Hair follicular keratinocyte (primary cell): ENCODE measurements around the gene ADAM10. TPM values are rescaled to one million over a fixed set of nuclear protein-coding genes. Genes with fewer than 3 reads are reported as not detected.

ENCODE experiments used
- total RNA-seq: library from RNA; depleted of rRNA; stranded (reverse); fragments of >200 nt; gene quantifications from 2 replicates; pipeline ENCODE4 v1.2.3, GENCODE V29; 2015

ADAM10 gene
- 38.4 and 63.7 TPM in 2 replicates for total RNA-seq

GRCh38 chr15:58749532-58750337 lies at the start of gene ADAM10:
TSS of gene ADAM10 (minus strand) at chr15:58749707. CDS start at chr15:58749534, 173 bp downstream.

GRCh38 chr15:58770857-58771620 lies 21.5 kb upstream of the ADAM10 start, which contains the start of gene MINDY2:
TSS of gene MINDY2 (plus strand) at chr15:58771302. CDS start at chr15:58771396, 94 bp downstream.

Other genes with a start within 250 kb of the ADAM10 start
- gene MINDY2, start 21.6 kb upstream of the ADAM10 start, total RNA-seq: 7.8 and 9.8 TPM in 2 replicates
- gene SLTM, start 184.0 kb upstream of the ADAM10 start, total RNA-seq: 34.3 and 49.0 TPM in 2 replicates
- gene RNF111, start 238.0 kb upstream of the ADAM10 start, total RNA-seq: 7.9 and 8.5 TPM in 2 replicates